GM18499 (cell line): ENCODE measurements around the gene AP3B1.

Experiments
- ATAC-seq: cut with Tn5 transposase; IDR thresholded peaks from one replicate; pipeline ENCODE4 v1.9.1; 2021; ENCODE audit warnings: moderate number of reproducible peaks; ENCODE audit not compliant: insufficient read depth, unreplicated experiment

Gene AP3B1

GRCh38 chr5:77985247-77985646 lies 309.3 kb downstream of the AP3B1 start:
- no peak for ATAC-seq

- no peak for ATAC-seq
Observed at GRCh38 chr5:77984587-77984986, 309.9 kb downstream of the AP3B1 start.

DNA sequence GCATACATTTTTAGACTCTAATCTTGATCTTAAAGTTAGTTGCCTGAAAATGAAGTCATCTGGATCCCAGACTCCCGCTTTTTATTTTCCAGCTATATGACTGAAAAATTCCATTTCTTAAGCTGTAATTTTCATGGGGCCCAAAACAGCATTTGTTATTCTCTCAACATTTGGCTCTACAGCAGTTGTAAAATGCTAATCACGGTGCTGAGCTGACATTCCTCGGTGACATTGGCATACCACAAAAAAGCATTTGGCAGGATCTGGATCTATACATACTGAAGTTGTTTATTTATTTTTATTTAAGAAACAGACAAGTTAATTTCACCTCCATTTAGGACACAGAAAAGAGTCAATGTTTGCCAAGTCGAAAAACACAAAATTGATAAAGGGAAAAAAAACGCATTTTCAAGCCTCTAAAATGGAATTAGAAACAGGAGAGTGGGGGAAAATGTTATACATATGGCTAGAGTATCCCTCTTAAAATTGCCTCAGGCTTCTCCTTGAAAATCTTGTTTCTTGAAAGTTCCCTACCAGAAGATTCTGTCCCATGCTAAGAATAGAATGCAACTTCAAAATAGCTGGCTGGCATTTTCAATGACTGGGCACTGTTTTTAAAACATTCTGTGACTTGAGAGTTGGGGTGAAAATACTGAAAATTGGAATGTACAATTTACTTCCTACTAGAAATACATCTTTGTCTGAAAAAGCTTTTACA lies 310.9 kb downstream of the AP3B1 start:
- no peak for ATAC-seq

- no peak for ATAC-seq
Observed at GRCh38 chr5:77981820-77982219, 312.7 kb downstream of the AP3B1 start.

GRCh38 chr5:77974576-77974975 lies 319.9 kb downstream of the AP3B1 start:
- ATAC-seq, result no peak

DNA sequence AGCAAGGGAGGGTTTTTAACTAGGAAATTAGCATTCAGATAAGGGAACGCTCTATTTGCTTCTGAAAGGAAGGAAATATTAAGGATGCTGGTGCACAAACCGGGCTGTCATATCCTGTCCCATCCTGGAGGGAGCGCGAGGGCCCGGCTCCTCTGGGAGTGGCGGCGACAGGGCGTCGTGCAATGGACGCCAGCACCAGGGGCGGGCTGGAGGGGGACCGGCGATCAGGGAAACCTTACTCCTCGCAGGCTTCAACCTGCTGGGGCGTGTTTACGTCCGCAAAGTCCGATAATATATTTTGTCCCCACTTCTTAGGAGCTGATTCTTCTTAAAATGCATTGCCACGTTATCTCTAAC lies 321.3 kb downstream of the AP3B1 start:
- no peak for ATAC-seq

GRCh38 chr5:77972469-77973252 lies 321.8 kb downstream of the AP3B1 start:
- ATAC-seq, result no peak

DNA sequence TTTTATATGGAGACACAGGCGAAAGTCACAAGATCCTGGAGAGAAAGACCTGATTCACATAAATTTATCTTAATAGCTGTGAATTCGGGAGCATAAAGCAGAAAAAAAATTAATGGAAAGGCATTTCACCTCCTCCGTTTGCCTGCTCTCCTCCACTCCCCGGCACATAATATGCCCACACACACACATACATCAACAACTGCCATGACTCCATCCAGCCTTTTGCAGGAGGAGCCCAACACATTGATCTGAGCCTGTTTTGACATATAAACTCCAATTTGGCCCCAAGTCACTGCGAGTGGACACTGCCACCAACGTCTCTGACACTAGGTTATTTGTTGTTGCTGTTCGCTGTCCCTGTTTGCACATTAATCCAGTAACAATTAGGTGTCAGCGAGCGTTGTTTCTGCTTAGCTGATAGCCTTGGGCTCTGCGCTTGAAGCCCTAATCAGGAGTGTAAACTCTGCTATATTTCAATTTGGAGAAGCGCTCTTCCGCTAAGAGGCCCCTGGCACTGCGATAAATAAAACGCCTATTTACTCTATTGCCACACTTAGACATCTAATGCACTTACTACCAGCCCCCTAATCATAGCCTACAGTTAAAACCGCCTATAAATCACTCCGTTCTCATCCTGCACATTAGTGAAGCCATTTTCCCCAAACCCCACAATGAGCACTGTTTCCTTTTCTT lies 322.6 kb downstream of the AP3B1 start:
- ATAC-seq, result no peak

GRCh38 chr5:77970891-77971290 lies 323.6 kb downstream of the AP3B1 start:
- no peak for ATAC-seq

GRCh38 chr5:77963795-77964194 lies 330.7 kb downstream of the AP3B1 start:
- no peak for ATAC-seq

- ATAC-seq, result no peak
Observed at GRCh38 chr5:77960863-77961396, 333.6 kb downstream of the AP3B1 start.

GRCh38 chr5:77960305-77960704 lies 334.2 kb downstream of the AP3B1 start:
- no peak for ATAC-seq

- no peak for ATAC-seq
Observed at GRCh38 chr5:77958642-77959330, 335.7 kb downstream of the AP3B1 start.

DNA sequence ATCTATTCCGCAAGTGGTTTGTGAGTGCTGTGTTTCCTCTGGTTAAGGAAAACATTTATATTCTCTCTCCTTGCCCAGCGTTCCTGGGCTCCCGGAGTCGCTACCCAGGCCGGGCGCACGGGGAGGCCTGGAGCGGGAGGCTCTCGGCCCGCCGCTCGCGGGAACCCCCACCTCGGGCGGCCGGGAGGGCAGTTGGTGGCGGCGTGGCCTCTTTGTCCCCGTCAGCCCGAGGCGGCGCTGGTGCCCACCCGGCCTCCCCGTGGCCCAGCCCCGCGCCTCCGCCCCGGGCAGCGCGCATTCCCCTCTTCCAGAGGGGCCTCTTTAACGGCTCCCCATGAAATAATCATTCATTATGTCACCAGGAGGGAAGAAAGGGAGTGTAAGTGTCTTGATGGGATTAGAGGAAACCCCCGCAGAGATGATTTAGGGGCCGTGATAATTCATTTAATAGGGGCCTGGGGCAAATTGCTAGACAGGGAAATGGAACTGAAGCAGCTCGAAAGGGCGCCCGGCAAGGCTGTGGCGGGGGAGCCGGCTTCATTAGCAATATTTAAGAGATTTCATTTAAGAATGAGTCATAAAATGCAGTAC lies 336.5 kb downstream of the AP3B1 start:
- ATAC-seq, result no peak

DNA sequence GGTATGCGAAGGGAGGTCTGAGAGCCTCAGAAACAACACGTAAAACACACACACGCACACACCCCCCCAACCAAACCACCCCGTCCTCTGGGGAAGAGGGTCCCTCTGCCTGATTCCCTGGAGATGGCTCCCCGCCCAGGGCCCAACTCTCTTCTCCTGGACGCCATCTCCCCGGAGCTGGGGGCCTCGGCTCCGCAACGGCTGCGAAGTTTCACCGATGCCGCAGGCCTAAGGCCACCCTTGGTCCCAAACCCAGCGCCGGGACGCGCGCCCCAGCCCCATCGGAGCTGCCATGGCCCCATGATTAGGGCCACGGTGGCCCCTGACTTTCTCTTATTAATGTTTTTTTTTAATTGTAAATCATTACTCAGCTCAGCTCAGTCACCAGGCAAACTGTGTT lies 337.0 kb downstream of the AP3B1 start:
- ATAC-seq, result no peak

DNA sequence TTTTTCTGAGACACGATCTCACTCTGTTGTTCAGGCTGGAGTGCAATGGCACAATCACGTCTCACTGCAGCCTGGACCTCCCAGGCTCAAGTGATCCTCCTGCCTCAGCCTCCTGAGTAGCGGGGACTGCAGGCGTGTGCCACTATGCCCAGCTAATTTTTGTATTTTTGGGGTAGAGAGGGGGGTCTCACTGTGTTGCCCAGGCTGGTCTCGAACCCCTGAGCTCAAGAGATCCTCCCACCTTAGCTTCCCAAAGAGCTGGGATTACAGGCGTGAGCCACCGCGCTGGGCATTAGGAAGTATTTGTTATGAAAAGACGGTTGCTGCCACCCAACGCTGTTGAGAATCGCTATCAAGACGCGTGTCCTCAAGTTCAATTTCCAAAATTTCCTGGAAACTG lies 337.4 kb downstream of the AP3B1 start:
- no peak for ATAC-seq

- ATAC-seq, result no peak
Observed at GRCh38 chr5:77955577-77955976, 338.9 kb downstream of the AP3B1 start.

GRCh38 chr5:77953374-77953773 lies 341.1 kb downstream of the AP3B1 start:
- no peak for ATAC-seq

DNA sequence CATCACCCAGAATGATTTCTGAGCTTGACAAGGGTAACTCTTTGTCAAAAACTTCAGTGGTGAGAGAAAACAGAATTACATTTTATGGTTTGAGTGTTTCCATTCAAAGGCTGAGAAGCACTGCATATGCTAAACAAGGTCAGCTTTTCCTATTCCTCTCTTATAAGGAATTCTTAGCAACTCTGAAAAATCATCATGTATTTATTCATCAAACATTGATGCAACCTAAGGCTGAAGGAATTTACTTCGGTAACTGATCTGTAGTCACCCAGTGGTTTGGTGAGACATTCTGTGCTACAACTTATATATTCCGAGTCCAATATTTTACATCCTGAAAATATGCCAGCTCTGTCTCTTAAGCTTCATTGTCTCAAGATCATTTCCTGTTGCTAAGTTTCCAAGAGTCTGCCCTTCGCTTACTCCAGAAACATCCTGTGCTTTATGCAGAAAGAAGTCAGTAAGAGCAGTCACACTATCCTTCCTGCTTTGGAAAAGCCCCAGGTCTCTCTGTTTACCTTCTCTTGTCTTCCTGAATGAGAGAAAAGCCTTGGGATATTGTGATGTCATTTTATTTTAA lies 341.8 kb downstream of the AP3B1 start:
- no peak for ATAC-seq
